Activated CD8-positive, alpha-beta memory T cell treated with anti-CD3 and anti-CD28 coated beads for 24 hours (primary cell): ENCODE data around the gene MEGF10.

ENCODE experiments used
- DNase-seq: peaks from one replicate; pipeline ENCODE4 v3.0.0-alpha.2; 2020

MEGF10 gene

DNA sequence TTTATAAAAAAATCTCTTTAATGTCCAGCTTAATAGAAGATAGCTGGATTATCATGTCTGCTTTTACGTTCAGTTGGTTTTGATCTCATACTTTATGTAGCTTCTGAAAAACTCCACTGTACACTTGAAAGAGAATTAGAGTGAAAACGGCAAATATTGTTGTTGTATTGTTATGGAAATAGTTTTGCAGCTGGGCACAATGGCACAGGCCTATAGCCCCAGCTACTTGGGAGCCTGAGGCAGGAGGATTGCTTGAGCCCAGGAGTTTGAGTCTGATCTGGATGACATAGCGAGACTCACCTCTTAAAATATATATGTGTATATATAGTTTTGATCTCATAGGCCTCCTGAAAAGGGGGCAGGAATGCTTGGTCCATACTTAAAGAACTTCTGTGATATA, 159.4 kb downstream of the MEGF10 start:
- DNase-seq: no peak

DNA sequence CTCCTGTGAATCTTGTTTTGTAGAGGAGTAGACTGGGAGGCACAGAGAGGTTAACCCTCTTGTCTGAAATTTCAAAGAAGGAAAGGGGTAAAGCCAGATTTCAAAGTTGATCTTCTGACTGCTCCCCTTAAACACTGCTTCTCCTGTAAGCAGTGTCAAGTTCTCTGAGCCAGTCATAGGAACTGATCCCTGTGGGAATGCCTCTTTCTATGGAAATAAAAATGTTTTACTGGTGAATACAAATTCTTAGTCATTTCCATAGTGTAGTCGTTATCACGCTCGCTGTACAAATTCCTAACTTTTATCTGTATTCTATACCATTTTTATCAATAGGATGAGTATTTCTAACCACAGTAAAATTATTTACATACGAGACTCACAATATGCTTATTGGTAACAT, 160.5 kb downstream of the MEGF10 start:
- DNase-seq: no peak

DNA sequence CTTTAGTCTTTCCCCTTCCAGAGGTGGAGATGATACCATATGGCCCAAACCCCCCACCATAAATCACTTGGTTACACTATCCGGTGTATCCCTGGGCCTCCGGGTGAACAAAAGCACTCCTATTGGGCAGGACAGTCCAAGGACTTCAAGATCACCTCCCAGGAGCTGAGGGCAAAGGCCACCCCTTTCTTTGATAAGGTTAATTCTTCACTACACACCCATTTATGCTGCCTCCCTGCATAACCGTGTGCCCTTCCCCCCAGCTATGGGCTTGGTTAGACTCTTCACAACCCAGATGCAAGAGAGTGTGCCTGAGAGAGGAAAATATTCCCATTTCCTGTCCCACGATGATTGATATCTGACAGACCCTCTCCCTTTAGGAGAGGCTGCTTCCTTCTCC, 162.0 kb downstream of the MEGF10 start:
- no peak for DNase-seq

DNA sequence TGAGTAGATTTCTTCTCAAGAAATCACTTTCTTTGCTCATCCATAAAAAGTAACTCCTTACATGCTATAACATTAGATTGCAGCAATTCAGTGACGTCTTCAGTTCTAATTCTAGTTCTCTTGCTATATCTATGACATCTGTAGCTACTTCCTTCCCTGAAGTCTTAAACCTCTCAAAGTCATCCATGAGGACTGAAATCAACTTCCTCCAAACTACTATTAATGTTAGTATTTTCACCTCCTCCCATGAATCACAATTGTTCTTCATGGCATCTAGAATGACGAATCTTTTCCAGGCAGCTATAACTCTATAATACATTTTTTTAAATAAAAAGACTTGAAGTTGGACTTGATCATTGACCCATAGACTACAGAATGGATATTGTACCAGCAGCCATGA, 180.6 kb downstream of the MEGF10 start:
- no peak for DNase-seq

DNA sequence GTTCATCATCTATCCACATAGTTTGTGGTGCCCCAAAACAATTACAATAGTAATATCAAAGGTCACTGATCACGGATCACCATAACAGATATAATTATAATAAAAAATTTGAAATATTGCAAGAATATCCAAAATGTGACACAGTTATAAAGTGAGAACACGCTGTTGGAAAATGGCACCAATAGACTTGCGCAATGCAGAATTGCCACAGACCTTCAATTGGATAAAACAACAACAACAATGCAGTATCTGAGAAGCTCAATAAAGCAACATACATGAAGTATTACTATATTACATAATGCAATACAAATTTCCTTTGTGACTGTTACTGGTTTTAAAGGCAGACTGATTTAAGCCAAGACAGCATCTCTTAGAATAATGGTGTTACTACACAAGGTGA, 182.1 kb downstream of the MEGF10 start:
- DNase-seq: no peak

DNA sequence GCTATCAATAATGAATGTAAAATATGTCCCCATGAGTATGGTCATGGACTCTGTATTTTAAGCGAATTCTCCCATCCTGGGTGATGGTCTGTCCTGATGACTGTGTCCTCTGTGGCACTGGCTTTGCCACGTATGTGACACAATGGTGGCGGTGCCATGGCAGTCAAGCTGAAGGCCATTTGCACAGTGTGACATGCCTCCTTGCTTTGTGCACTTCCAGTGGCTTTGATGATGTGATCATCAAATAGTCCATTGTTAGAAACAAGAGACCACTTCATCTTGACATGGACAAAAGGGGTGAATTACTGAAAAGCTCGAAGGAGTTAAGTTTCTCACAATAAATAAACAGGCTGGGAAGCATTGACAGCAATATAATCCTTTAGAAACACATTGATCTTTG, 195.9 kb downstream of the MEGF10 start:
- DNase-seq: no peak

DNA sequence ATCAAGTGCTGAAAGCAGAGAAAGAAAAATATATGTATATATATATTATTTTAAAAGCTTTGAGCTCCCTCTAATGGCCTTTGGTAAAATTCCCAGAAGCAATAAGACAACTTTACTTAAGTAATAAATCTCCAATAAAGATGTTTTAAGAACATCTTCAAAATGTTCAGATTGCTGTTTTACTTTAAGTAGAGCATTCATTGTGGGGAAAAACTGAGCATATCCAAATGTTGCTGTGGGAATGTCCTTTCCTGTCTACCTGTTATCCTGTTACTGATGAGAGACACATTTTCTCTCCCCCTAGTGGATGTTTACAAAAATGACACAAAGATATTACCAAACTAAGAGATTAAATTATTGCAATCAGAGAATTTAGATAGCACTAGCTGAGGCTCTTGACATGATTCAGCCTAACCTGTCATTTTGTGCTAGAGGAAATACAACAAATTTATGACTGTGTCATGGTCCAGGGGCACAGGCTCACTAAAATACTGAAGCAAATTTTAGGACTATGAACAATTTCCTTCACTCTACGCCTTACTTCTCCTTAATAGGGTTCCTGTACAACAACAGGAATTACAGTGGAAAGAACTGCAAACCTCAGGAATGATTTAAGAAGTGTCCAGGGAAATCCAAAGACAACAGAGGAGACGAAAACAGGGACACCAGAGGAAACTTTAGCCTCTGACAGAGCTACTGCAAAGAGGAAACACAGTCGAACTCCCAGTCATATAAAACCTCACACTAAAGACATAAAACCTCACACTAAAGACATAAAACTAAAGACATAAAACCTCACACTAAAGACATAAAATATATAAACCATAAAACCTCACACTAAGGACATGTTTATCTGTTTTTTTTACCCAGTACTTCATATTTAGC, 202.5 kb downstream of the MEGF10 start:
- no peak for DNase-seq

DNA sequence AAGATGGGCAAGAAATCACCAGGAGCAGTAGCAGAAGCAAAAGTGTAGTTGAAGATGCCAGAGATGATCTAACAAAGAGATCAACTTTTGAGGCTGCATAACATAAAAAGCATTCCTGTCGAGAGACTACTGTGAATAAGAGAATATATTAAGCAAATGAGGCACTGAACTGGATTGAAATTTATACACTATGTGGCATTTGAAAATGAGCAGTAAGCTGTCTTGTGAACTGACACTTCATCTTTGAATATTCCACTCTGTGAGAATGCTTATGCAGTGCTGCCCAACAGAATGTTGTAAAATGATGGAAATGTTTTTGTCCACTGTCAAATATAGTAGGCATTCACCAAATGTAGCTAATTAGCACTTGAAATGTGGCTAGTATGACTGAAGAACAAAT, 208.0 kb downstream of the MEGF10 start:
- no peak for DNase-seq

DNA sequence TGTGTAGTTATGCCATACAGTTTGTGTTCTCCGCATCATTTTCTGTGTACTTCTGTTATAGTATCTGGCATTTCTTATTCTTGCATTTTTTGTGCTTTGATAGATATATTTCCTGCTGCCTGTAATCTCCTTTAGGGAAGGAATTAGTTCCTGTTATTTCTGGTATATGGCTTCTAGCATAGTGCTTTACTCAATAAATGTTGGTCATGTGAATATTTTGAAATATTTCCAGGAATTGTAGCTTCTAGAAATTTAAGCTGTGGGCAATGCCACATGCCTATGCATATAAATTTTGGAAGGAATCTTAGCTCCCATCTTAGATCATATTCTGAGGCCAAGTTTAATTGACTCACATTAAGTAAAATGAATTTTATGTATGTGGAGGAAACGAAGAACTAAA, 215.3 kb downstream of the MEGF10 start:
- no peak for DNase-seq

DNA sequence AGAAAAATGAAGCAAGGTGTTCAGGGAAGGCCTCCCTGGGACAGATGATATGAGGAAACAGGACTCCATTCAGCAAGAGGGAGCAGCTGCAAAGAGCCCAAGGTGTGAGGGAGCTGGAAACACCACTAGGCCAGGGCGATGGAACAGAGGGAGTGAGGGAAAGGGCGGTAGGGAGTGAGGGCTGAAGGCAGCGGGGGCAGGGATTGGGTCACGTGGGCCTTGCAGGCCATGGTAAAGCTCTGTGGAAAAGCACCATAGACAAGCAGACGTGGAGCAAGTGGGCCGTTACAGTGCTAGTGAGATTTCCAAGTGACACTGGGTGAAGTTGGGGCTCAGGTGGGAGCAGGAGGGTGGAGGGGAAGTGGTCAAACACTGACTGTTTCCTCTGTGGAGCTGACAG, 216.0 kb downstream of the MEGF10 start:
- no peak for DNase-seq

DNA sequence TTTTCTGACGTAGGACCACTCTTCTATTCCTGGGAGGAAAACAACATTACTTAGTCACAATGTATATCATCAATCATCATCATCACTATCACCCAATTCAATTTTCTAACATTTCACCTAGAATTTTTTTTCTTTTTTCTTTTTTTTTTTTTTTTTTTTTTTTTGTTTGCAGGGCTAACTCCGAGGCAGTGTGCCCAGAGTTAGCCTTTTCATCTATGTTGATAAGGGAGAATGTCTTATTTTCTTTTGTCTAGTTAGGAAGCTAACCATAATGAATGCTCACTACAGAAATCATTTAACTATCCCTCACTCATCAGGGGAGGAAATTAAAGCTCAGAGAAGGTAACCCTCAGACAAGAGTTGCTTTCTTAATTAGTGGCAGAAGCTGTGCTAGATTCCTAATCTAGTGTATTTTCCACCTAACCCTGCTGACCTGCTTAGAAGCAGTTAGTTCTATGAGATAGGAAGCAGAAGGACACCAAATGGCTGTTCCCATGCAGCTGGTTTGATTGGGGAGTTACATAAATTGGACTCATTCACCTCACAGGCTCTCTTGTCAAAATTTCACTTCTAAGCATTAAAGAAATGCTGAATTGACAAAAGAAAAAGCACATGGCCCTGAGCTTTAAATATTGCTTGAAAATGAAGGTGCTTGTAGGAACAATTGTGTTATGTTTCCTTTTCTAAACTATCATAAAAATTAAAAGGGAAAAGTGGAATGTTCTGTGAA, 218.2 kb downstream of the MEGF10 start:
- DNase-seq: no peak
